BLaER1 (cell line): ENCODE results near the gene SLCO3A1.

Experiments used
- H3K27ac ChIP-seq: shearing (Covaris generic); formaldehyde crosslinking; 2 replicates; pipeline ENCODE4 v1.8.1; 2022
- H3K27me3 ChIP-seq: shearing (Covaris generic); formaldehyde crosslinking; 2 replicates; pipeline ENCODE4 v1.8.1; 2022
- H3K36me3 ChIP-seq: shearing (Covaris generic); formaldehyde crosslinking; 2 replicates; pipeline ENCODE4 v1.8.1; 2022
- H3K4me1 ChIP-seq: shearing (Covaris generic); formaldehyde crosslinking; 2 replicates; pipeline ENCODE4 v1.8.1; 2022
- H3K4me2 ChIP-seq: shearing (Covaris generic); formaldehyde crosslinking; 2 replicates; pipeline ENCODE4 v1.8.1; 2022
- H3K4me3 ChIP-seq: shearing (Covaris generic); formaldehyde crosslinking; 2 replicates; pipeline ENCODE4 v1.8.1; 2022
- H3K9ac ChIP-seq: shearing (Covaris generic); formaldehyde crosslinking; 2 replicates; pipeline ENCODE4 v1.8.1; 2022
- H3K9me3 ChIP-seq: shearing (Covaris generic); formaldehyde crosslinking; 2 replicates; pipeline ENCODE4 v1.8.1; 2022
- H4K20me1 ChIP-seq: shearing (Covaris generic); formaldehyde crosslinking; 2 replicates; pipeline ENCODE4 v1.8.1; 2022
- Cebpa-rat ChIP-seq: shearing (Covaris generic); IDR thresholded peaks from 2 replicates; pipeline ENCODE4 v1.8.1; 2022

The SLCO3A1 gene

GRCh38 chr15:92095693-92096092 lies 242.2 kb downstream of the SLCO3A1 start:
- Histone ChIP-seq H3K27me3 (no peaks in the 10 kb centered on the region), H3K27ac (peak overlapping the region; percentile 36; the same call in 1 of the 2 replicates), H3K4me3 (no peak overlapping the region), H3K4me2 (peak overlapping the region; percentile 69), H3K4me1 (peaks cover 36% of the 10 kb centered on the region), H4K20me1 (no peaks in the 10 kb centered on the region), H3K9me3 (no peaks in the 10 kb centered on the region), H3K36me3 (no peaks in the 10 kb centered on the region), H3K9ac (no peak overlapping the region; the same call in 1 of the 2 replicates)
- TF ChIP-seq Cebpa-rat: no peak

- Histone ChIP-seq H3K9ac (0 out of 2 replicates have a peak overlapping the region, but pooled peaks have one; percentile 13), H3K27me3 (no peaks in the 10 kb centered on the region), H3K4me3 (no peak overlapping the region), H3K36me3 (no peaks in the 10 kb centered on the region), H3K4me1 (peaks cover 33% of the 10 kb centered on the region), H4K20me1 (no peaks in the 10 kb centered on the region), H3K27ac (no peak overlapping the region), H3K4me2 (peak overlapping the region; percentile 31), H3K9me3 (no peaks in the 10 kb centered on the region)
- TF ChIP-seq Cebpa-rat: no peak
These were observed 244.1 kb downstream of the SLCO3A1 start for GRCh38 chr15:92097474-92098178.

DNA sequence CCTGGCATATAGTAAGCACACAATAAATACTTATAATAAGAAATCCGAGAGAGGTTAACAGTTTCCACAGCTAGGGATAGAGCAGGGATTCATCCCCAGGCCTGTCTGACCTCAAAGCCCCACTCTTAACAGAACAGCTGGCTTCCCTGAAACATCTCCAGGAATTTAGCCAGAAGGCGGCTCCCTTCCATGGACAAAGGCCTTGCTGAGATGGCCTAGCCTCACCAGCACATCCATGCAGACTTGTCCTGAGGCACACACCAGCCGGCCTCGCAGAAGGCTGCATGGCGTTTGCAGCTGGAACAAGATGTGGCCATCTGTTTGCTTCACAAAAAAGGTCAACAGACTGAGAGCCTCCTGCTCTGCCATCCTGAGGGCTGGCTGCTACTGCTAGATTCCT lies 245.4 kb downstream of the SLCO3A1 start:
- Histone ChIP-seq H3K27me3 (no peaks in the 10 kb centered on the region), H3K9ac (no peak overlapping the region), H3K27ac (no peak overlapping the region), H3K36me3 (no peaks in the 10 kb centered on the region), H4K20me1 (no peaks in the 10 kb centered on the region), H3K4me2 (no peak overlapping the region), H3K9me3 (no peaks in the 10 kb centered on the region), H3K4me1 (peaks cover 31% of the 10 kb centered on the region), H3K4me3 (no peak overlapping the region)
- no peak for TF ChIP-seq Cebpa-rat

- no peak overlapping the region for H3K4me3 ChIP-seq
- H3K4me1 ChIP-seq: peaks cover 26% of the 10 kb centered on the region
- TF ChIP-seq Cebpa-rat: no peak
- no peak overlapping the region for H3K4me2 ChIP-seq
- H3K9ac ChIP-seq: no peak overlapping the region
- H3K27me3 ChIP-seq: no peaks in the 10 kb centered on the region
- no peaks in the 10 kb centered on the region for H3K36me3 ChIP-seq
- no peak overlapping the region for H3K27ac ChIP-seq
- H3K9me3 ChIP-seq: no peaks in the 10 kb centered on the region
- no peaks in the 10 kb centered on the region for H4K20me1 ChIP-seq
These were observed 246.8 kb downstream of the SLCO3A1 start for GRCh38 chr15:92100301-92100700.

GRCh38 chr15:92100751-92101150 lies 247.2 kb downstream of the SLCO3A1 start:
- no peaks in the 10 kb centered on the region for H3K36me3 ChIP-seq

GRCh38 chr15:92101708-92102394 lies 248.3 kb downstream of the SLCO3A1 start:
- no peak for TF ChIP-seq Cebpa-rat
- peaks cover 14% of the 10 kb centered on the region for H3K4me1 ChIP-seq
- no peak overlapping the region for H3K4me3 ChIP-seq
- H3K27ac ChIP-seq: no peak overlapping the region
- H3K4me2 ChIP-seq: no peak overlapping the region
- H3K27me3 ChIP-seq: no peaks in the 10 kb centered on the region
- no peak overlapping the region for H3K9ac ChIP-seq
- H3K36me3 ChIP-seq: no peaks in the 10 kb centered on the region
- no peaks in the 10 kb centered on the region for H3K9me3 ChIP-seq
- no peaks in the 10 kb centered on the region for H4K20me1 ChIP-seq

More at GRCh38 chr15:92100751-92101150, 247.2 kb downstream of the SLCO3A1 start:
- Histone ChIP-seq H3K27ac (no peak overlapping the region), H4K20me1 (no peaks in the 10 kb centered on the region), H3K9ac (no peak overlapping the region), H3K4me1 (peaks cover 22% of the 10 kb centered on the region), H3K9me3 (no peaks in the 10 kb centered on the region), H3K4me2 (no peak overlapping the region), H3K27me3 (no peaks in the 10 kb centered on the region), H3K4me3 (no peak overlapping the region)
- TF ChIP-seq Cebpa-rat: no peak

- TF ChIP-seq Cebpa-rat: no peak
- Histone ChIP-seq H3K4me1 (peaks cover 14% of the 10 kb centered on the region), H3K27me3 (no peaks in the 10 kb centered on the region), H3K9ac (no peak overlapping the region), H3K4me2 (no peak overlapping the region), H3K9me3 (no peaks in the 10 kb centered on the region), H3K27ac (no peak overlapping the region), H3K36me3 (no peaks in the 10 kb centered on the region), H3K4me3 (no peak overlapping the region), H4K20me1 (no peaks in the 10 kb centered on the region)
These were observed 248.9 kb downstream of the SLCO3A1 start for GRCh38 chr15:92102395-92102755.

DNA sequence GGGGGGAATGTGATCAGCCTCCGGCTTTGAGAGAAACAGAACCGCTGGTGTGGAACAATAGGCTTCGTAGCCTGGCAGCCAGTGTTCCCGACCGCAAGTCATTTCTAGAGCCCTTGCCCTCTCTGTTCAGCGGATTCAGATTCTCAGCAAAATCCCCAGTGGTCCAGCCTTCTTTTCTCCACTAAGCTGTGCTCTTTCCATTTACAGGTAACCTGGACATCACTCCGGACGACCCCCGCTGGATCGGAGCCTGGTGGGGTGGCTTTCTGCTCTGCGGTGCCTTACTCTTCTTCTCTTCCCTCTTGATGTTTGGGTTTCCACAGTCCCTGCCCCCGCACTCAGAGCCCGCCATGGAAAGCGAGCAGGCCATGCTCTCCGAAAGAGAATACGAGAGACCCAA lies 250.6 kb downstream of the SLCO3A1 start:
- Histone ChIP-seq H3K9ac (no peak overlapping the region), H4K20me1 (no peaks in the 10 kb centered on the region), H3K4me3 (no peak overlapping the region), H3K4me2 (no peak overlapping the region), H3K9me3 (no peaks in the 10 kb centered on the region), H3K36me3 (no peaks in the 10 kb centered on the region), H3K27ac (no peak overlapping the region), H3K4me1 (peaks cover 20% of the 10 kb centered on the region), H3K27me3 (no peaks in the 10 kb centered on the region)
- TF ChIP-seq Cebpa-rat: no peak

GRCh38 chr15:92105611-92106010 lies 252.1 kb downstream of the SLCO3A1 start:
- Histone ChIP-seq H3K4me3 (no peak overlapping the region), H3K27ac (no peak overlapping the region), H3K36me3 (no peaks in the 10 kb centered on the region), H3K4me2 (no peak overlapping the region), H3K9me3 (no peaks in the 10 kb centered on the region), H3K27me3 (no peaks in the 10 kb centered on the region), H4K20me1 (no peaks in the 10 kb centered on the region), H3K4me1 (peaks cover 35% of the 10 kb centered on the region), H3K9ac (no peak overlapping the region)
- no peak for TF ChIP-seq Cebpa-rat

DNA sequence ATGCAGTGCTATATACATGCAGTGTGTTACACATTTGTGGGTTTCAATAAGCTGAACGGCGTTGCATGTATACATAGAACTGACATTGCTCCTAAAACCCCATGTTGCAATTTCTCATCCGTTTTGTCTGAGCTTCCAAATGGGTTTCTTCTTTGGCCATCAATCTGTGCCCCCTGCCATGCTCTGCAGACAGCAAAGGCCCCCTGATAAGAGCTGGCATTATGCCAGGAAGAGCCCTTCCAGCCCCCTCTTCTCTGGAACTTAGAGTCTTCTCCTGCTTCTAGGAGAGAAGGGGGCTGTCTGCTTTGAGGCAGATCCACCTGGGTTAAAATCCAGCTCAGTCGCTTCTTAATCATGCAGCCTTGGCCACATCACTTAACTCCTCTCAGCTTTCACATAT lies 254.0 kb downstream of the SLCO3A1 start:
- H3K4me3 ChIP-seq: no peak overlapping the region
- H3K36me3 ChIP-seq: no peaks in the 10 kb centered on the region
- H3K27ac ChIP-seq: no peak overlapping the region
- no peaks in the 10 kb centered on the region for H3K27me3 ChIP-seq
- no peak for TF ChIP-seq Cebpa-rat
- peaks cover 43% of the 10 kb centered on the region for H3K4me1 ChIP-seq
- no peak overlapping the region for H3K9ac ChIP-seq
- no peaks in the 10 kb centered on the region for H3K9me3 ChIP-seq
- no peak overlapping the region for H3K4me2 ChIP-seq
- no peaks in the 10 kb centered on the region for H4K20me1 ChIP-seq
